Large intestine (tissue), 12 donors: ENCODE data around the gene ICAM5. TPM values are rescaled to one million over a fixed set of nuclear protein-coding genes. Genes with fewer than 3 reads are reported as not detected.
"Not testable (repeated sequence)": the region's sequence is repeated elsewhere in the genome, so short reads cannot be mapped to it uniquely, and the experiment has no call there.

Experiments used
- DNase-seq, 2 donors: peaks; one replicate each; pipeline versions ENCODE4 v3.0.0 to v3.0.0-alpha.2; 2013
- H3K27ac ChIP-seq: one replicate; pipeline ENCODE4 v1.5.1; 2013; ENCODE audit warnings: low read length
- H3K27me3 ChIP-seq: 2 replicates; pipeline ENCODE4 v1.6.1; 2013; ENCODE audit warnings: low read length; ENCODE audit not compliant: control insufficient read depth, insufficient read depth
- H3K36me3 ChIP-seq: 2 replicates; pipeline ENCODE4 v1.6.1; 2013; ENCODE audit warnings: low read length; ENCODE audit not compliant: control insufficient read depth, insufficient read depth
- H3K4me1 ChIP-seq: one replicate; pipeline ENCODE4 v1.6.1; 2013; ENCODE audit warnings: low read length; ENCODE audit not compliant: control insufficient read depth, insufficient read depth
- H3K4me3 ChIP-seq: one replicate; pipeline ENCODE4 v1.5.1; 2013; ENCODE audit warnings: low read length
- H3K9me3 ChIP-seq: one replicate; pipeline ENCODE4 v1.6.1; 2013; ENCODE audit warnings: mild to moderate bottlenecking, low read depth, low read length, moderate library complexity; ENCODE audit not compliant: control insufficient read depth
- WGBS: methylation state at CpG from one replicate; pipeline ENCODE4 v1.1.5; 2013; ENCODE audit warnings: low lambda C conversion rate; ENCODE audit not compliant: insufficient coverage; 5-methylcytosine and 5-hydroxymethylcytosine counted together
- long read RNA-seq, 11 donors: transcript quantifications; one replicate each; lab custom pipeline, GENCODE V29; 2026
- polyA plus RNA-seq: library from polyadenylated mRNA; unstranded; fragments of 120-200 nt; gene quantifications from one replicate; pipeline ENCODE4 v1.2.1, GENCODE V29; 2013

ICAM5 gene, protein sequence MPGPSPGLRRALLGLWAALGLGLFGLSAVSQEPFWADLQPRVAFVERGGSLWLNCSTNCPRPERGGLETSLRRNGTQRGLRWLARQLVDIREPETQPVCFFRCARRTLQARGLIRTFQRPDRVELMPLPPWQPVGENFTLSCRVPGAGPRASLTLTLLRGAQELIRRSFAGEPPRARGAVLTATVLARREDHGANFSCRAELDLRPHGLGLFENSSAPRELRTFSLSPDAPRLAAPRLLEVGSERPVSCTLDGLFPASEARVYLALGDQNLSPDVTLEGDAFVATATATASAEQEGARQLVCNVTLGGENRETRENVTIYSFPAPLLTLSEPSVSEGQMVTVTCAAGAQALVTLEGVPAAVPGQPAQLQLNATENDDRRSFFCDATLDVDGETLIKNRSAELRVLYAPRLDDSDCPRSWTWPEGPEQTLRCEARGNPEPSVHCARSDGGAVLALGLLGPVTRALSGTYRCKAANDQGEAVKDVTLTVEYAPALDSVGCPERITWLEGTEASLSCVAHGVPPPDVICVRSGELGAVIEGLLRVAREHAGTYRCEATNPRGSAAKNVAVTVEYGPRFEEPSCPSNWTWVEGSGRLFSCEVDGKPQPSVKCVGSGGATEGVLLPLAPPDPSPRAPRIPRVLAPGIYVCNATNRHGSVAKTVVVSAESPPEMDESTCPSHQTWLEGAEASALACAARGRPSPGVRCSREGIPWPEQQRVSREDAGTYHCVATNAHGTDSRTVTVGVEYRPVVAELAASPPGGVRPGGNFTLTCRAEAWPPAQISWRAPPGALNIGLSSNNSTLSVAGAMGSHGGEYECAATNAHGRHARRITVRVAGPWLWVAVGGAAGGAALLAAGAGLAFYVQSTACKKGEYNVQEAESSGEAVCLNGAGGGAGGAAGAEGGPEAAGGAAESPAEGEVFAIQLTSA
- polyA plus RNA-seq, result 0.87 TPM
- long read RNA-seq, donor 1, result 0 reads
- long read RNA-seq, donor 2, result 0 reads
- long read RNA-seq, donor 3, result 0 reads
- long read RNA-seq, donor 4, result 0 reads
- long read RNA-seq, donor 5, result 0 reads
- long read RNA-seq, donor 6, result 0 reads
- long read RNA-seq, donor 7, result 0 reads
- long read RNA-seq, donor 8, result 0 reads
- long read RNA-seq, donor 9, result 0 reads
- long read RNA-seq, donor 10, result 0 reads
- long read RNA-seq, donor 11, result 0 reads

GRCh38 chr19:10289836-10290356 is at the start of gene ICAM5:
TSS of gene ICAM5 (plus strand) at chr19:10289952. CDS start at chr19:10290044, 92 bp downstream.
- Histone ChIP-seq H3K27ac (no peak within 1 kb of the TSS), H3K27me3 (peaks cover 87% of the 10 kb centered on the region), H3K9me3 (peaks cover 30% of the 10 kb centered on the region), H3K36me3 (peaks cover 11% of the 10 kb centered on the region), H3K4me1 (peaks cover 54% of the 10 kb centered on the region), H3K4me3 (peak within 1 kb of the TSS; percentile 14)
- DNase-seq, result no peak
- WGBS, result no CpG with 5 or more reads among the region's 45 CpGs

DNA sequence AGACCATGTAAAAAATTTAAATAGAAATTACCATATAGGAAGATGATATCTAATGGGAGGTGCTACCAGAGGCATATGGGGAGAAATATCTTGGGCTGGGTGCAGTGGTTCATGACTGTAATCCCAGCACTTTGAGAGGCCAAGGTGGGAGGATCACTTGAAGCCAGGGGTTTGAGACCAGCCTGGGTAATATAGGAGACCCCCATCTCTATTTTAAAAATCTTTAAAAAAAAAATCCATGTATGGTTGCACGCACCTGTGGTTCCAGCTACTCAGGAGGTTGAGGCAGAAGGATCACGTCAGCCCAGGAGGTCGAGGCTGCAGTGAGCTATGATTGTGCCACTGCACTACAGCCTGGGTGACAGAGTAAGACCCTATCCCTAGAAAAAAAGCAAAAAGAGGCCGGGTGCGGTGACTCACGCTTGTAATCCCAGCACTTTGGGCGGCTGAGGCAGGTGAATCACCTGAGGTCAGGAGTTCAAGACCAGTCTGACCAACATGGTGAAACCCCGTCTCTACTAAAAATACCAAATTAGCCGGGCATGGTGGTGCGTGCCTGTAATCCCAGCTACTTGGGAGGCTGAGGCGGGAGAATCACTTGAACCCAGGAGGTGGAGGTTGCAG is 47.8 kb upstream of the ICAM5 start:
- H3K27me3 ChIP-seq, H3K9me3 ChIP-seq, H3K27ac ChIP-seq, H3K4me3 ChIP-seq, DNase-seq, H3K4me1 ChIP-seq, H3K36me3 ChIP-seq: not testable (repeated sequence)
- no CpG with 5 or more reads among the region's 11 CpGs for WGBS

DNA sequence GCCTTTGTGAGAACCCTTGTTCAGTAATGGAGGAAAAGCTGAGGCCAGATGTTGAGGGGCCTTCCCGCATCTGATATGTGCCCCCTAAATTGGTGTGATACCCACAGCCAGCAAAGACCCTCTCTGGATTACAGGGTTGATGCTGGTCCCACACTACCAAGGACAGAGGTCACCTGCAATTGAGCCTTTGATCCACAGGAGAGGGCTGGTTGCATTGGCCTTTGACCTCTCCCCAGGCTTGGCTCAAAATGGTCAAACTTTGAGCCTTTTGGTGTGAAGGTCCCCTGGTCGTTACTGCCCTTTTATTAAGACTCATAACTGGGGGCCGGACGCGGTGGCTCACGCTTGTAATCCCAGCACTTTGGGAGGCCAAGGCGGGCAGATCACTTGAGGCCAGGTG is 46.1 kb upstream of the ICAM5 start:
- no peaks in the 10 kb centered on the region for H3K9me3 ChIP-seq
- no peaks in the 10 kb centered on the region for H3K36me3 ChIP-seq
- no peak overlapping the region for H3K27ac ChIP-seq
- H3K4me3 ChIP-seq, result no peak overlapping the region
- DNase-seq, result no peak
- H3K4me1 ChIP-seq, result no peaks in the 10 kb centered on the region
- no peaks in the 10 kb centered on the region for H3K27me3 ChIP-seq
- no CpG with 5 or more reads among the region's 7 CpGs for WGBS

GRCh38 chr19:10245189-10245939 is 44.4 kb upstream of the ICAM5 start:
- WGBS, result 43% methylated on average over 1 of the region's 9 CpGs

GRCh38 chr19:10246511-10246910 is 43.2 kb upstream of the ICAM5 start:
- no peaks in the 10 kb centered on the region for H3K9me3 ChIP-seq
- H3K27ac ChIP-seq, result no peak overlapping the region
- DNase-seq, result no peak
- WGBS, result no CpG with 5 or more reads among the region's 6 CpGs
- no peaks in the 10 kb centered on the region for H3K36me3 ChIP-seq
- H3K4me1 ChIP-seq, result peaks cover 2% of the 10 kb centered on the region
- no peaks in the 10 kb centered on the region for H3K27me3 ChIP-seq
- no peak overlapping the region for H3K4me3 ChIP-seq

More at GRCh38 chr19:10245189-10245939, 44.4 kb upstream of the ICAM5 start:
- H3K27me3 ChIP-seq, result no peaks in the 10 kb centered on the region
- no peak for DNase-seq
- H3K9me3 ChIP-seq, result no peaks in the 10 kb centered on the region
- no peaks in the 10 kb centered on the region for H3K4me1 ChIP-seq
- H3K4me3 ChIP-seq, result no peak overlapping the region
- H3K36me3 ChIP-seq, result no peaks in the 10 kb centered on the region
- H3K27ac ChIP-seq, result no peak overlapping the region

DNA sequence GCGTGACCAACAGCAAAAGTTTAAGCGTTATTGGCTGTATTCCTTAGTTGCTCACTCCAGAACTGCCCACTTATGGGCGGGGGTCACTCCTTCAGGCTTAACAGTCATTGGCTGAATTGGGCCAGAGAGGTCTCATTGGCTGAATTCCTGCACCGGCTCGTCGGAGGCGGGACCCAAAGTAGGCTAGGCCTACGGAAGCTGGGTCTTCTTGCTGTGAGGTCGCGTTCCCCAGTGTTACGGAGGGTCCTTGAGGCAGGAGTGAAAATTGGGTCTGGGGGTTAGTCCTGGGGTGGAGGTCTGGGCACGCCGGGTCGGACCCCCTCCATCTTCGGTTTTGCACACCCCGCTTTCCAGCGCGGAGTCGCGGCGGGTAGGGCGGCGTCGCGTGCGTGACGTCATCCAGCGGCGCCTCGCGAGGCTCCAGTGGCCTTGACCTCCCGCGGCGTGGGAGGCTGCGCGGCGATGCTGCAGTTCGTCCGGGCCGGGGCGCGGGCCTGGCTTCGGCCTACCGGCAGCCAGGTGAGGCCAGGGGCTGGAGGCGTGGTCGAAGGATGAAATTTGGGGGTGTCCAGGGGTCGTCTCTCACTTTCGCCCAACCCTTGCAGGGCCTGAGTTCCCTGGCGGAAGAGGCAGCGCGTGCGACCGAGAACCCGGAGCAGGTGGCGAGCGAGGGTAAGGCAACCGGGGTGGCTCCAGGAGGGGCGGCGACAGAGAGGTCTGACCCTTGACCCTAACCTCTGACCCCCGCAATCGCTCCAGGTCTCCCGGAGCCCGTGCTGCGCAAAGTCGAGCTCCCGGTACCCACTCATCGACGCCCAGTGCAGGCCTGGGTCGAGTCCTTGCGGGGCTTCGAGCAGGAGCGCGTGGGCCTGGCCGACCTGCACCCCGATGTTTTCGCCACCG is 37.7 kb upstream of the ICAM5 start, which contains the start of gene MRPL4:
Gene MRPL4, plus strand, starts transcription at position 423 of the 903 bp plus-strand sequence. Its CDS starts 40 bp downstream, at position 463.
- Histone ChIP-seq H3K27ac (peak within 1 kb of the TSS; percentile 73), H3K4me1 (peaks cover 6% of the 10 kb centered on the region), H3K27me3 (no peaks in the 10 kb centered on the region), H3K4me3 (peak within 1 kb of the TSS; percentile 100), H3K9me3 (no peaks in the 10 kb centered on the region), H3K36me3 (peaks cover 17% of the 10 kb centered on the region)
- whole genome bisulfite sequencing, result no CpG with 5 or more reads among the region's 77 CpGs
- DNase-seq, result peak; percentile 98 to 99

DNA sequence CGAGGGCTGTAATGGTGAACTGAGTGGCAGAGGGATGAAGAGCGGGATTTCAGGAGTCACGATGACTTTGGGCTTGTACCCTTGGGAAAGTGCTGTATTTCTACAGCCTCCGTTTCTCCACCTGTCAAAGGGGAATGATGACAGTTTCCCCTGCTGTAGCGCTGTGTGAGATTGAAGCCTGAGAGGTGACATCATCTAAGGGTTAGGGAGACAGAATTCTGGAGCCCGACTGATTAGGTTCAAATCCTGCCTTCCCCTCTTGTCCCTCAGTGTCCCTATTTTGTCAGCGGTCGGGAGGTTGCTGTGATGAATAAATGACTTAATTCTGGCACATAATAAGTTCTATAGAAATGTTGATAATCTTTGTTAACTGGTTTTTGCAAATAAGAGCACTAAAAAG is 37.0 kb upstream of the ICAM5 start:
- no CpG with 5 or more reads among the region's 8 CpGs for WGBS
- H3K4me1 ChIP-seq, result peaks cover 6% of the 10 kb centered on the region
- no peak for DNase-seq
- H3K27me3 ChIP-seq, result no peaks in the 10 kb centered on the region
- peak overlapping the region; percentile 100 for H3K4me3 ChIP-seq
- peak overlapping the region; percentile 73 for H3K27ac ChIP-seq
- no peaks in the 10 kb centered on the region for H3K9me3 ChIP-seq
- peaks cover 24% of the 10 kb centered on the region for H3K36me3 ChIP-seq

DNA sequence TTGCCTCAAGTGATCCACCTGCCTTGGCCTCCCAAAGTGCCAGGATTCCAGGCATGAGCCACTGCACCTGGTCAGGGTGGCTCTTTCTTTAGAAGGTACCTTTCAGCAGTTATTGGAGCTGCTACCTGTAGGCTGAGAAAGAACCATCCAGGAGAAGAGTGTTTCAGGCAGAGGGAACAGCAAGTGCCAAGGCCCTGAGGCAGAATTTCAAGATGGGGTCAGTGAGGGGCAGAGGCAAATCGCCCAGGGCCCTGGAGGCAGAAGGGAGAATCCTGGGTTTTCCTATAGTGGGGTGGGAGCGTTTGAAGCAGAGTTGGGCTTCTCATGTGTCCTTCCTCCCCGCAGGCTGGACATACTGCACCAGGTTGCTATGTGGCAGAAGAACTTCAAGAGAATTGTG is 35.5 kb upstream of the ICAM5 start:
- WGBS, result no CpG with 5 or more reads among the region's 3 CpGs
- no peak overlapping the region for H3K4me3 ChIP-seq
- H3K9me3 ChIP-seq, result no peaks in the 10 kb centered on the region
- peaks cover 36% of the 10 kb centered on the region for H3K36me3 ChIP-seq
- peaks cover 6% of the 10 kb centered on the region for H3K4me1 ChIP-seq
- H3K27me3 ChIP-seq, result no peaks in the 10 kb centered on the region
- no peak for DNase-seq
- H3K27ac ChIP-seq, result no peak overlapping the region
